HG03064 (cell line): Measurements from ENCODE around the gene UVRAG.

Source experiments
- ATAC-seq: cut with Tn5 transposase; IDR thresholded peaks from one replicate; pipeline ENCODE4 v1.9.1; 2021; ENCODE audit warnings: low read depth; ENCODE audit not compliant: unreplicated experiment

The UVRAG gene

DNA sequence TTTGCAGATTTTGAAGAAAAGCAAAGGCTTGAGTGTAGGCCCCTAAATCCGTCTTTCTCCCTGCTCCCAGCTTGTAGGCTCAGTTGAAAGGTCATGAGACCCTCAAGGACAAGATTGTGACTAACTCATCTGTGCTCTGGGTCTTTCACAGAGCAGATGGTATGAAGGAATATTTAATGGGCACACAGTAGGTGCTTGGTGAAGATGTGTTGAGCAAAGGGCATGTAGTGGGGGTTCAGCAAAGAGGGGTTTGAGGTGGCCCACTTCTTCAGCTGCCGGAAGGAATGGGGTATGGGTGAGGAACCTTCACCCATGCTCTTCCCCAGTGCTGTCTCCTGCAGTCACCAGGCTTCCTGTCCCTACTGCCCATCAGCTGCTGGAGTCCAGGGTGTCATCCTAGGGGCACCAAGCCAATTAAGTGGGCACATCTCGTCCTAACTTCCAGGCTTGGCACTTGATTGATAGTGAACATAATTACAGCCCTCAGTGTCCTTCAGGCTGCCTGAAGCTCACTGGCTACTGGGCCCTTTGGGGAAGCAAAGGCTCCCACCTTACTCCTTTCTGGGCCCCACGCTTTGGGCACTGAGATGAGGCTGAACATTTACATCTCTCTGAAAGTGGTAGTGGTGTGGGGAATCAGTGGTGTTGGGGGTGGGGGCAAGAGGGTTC is 31.5 kb upstream of the UVRAG start:
- no peak for ATAC-seq

DNA sequence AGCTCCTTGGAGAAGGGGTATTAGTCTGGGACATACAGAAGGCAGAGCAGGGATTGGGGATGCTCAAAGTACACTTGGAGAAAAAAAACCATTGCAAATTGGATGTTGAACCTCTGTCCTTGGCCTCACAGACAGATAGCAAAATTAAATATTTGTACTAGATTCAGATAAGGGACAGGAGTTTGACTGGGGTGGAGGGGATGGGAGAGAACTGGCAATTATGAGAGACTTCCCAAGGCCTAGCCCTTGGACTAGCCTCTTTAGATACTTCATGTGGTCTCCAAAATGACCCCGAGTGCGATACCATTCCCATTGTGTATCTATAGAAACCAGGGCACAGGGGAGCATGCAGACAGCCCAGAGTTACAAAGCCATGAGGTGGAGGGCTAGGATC is 30.9 kb upstream of the UVRAG start:
- ATAC-seq: no peak

- no peak for ATAC-seq
These were observed 30.5 kb upstream of the UVRAG start for GRCh38 chr11:75784506-75784905.

DNA sequence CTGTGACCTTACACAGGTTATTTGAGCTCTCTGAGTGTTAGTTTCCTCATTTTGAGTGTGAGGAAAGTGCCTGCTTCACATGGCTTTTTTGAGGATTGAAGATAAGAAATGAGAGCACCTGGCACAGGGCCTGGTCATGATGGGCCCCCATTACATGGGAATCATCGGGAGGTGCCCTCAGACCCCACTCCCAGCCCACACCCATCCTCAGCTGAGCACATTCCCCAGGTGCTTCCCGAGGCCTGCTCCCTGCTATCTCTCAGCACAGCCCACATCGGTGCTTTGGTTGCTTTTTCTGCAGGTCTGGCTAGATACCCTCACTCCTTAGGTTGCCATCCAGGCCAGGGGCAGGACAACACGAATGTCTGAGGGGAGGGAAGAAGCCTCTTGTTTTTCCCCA is 29.8 kb upstream of the UVRAG start:
- no peak for ATAC-seq

- no peak for ATAC-seq
These were observed 28.8 kb upstream of the UVRAG start for GRCh38 chr11:75786101-75786736.

- no peak for ATAC-seq
These were observed 25.5 kb upstream of the UVRAG start for GRCh38 chr11:75789521-75789920.

- no peak for ATAC-seq
These were observed 24.0 kb upstream of the UVRAG start for GRCh38 chr11:75790986-75791385.

GRCh38 chr11:75792127-75792731 is 22.8 kb upstream of the UVRAG start:
- no peak for ATAC-seq

GRCh38 chr11:75792997-75793800 is 21.8 kb upstream of the UVRAG start:
- no peak for ATAC-seq

GRCh38 chr11:75793966-75794365 is 21.0 kb upstream of the UVRAG start:
- no peak for ATAC-seq

DNA sequence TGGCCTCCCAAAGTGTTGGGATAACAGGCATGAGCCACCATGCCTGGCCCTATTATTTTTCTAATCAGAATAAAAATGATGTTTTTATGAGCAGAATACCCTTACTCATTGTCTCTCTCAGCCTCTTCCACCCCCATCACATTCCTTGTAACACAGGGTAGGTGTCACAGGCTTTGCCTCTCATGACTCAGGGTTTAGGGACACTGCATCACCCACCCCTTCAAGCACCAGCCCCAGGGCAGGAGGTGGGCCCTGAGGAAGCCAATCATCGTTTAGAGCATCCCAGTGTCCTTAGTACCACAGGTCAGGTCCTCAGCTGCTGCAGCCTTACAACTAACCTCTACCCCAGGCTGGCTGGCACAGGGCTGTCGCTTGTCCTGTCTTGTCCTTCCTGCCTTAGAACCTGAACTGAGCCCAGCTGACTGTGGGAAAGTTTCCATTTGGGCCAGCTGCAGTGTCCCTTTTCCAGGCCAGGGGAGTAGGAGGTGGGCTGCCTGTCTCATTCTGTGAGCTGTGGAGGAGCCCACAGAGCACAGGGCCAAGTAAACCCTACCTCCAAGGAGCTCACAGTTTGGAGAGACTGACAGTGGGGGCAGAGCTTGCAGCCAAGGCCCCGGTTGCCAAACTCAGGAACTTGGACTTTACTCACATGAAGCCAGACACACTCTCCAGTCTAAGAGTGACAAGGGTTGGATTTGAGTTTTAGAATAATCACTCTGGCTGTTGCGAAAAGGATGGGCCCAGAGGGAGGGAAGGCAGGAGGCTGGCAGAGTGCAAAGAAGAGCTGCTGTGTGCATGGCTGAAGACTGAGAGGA is 19.5 kb upstream of the UVRAG start:
- ATAC-seq: no peak

- ATAC-seq: no peak
These were observed 18.9 kb upstream of the UVRAG start for GRCh38 chr11:75796091-75796435.

DNA sequence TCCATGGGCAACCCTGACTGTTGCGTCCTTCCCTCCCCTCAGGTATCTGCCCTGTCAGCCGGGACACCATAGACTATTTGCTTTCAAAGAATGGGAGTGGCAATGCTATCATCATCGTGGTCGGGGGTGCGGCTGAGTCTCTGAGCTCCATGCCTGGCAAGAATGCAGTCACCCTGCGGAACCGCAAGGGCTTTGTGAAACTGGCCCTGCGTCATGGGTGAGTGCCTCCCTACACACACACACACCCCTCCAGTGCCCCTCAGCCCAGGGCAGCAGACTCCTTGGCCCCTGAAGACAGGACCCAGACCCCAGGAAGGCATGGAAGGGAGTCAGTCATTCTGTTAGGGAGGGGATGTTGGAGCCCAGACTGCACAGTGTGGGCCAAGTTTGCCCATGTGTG is 17.9 kb upstream of the UVRAG start:
- no peak for ATAC-seq

- no peak for ATAC-seq
These were observed 17.2 kb upstream of the UVRAG start for GRCh38 chr11:75797792-75798191.

DNA sequence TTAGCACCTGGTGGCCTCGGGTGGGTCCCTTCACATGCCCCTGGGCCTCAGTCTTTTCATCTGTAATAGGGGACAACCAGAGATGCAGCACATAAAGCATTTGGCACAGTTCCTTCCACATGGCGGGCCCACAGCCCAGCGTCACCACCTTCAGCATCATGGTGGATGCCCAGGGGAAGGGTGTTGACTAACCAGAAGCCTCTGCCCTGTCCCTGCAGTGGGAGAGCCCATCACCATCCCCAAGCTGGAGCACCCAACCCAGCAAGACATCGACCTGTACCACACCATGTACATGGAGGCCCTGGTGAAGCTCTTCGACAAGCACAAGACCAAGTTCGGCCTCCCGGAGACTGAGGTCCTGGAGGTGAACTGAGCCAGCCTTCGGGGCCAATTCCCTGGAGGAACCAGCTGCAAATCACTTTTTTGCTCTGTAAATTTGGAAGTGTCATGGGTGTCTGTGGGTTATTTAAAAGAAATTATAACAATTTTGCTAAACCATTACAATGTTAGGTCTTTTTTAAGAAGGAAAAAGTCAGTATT is 14.8 kb upstream of the UVRAG start:
- ATAC-seq: no peak

DNA sequence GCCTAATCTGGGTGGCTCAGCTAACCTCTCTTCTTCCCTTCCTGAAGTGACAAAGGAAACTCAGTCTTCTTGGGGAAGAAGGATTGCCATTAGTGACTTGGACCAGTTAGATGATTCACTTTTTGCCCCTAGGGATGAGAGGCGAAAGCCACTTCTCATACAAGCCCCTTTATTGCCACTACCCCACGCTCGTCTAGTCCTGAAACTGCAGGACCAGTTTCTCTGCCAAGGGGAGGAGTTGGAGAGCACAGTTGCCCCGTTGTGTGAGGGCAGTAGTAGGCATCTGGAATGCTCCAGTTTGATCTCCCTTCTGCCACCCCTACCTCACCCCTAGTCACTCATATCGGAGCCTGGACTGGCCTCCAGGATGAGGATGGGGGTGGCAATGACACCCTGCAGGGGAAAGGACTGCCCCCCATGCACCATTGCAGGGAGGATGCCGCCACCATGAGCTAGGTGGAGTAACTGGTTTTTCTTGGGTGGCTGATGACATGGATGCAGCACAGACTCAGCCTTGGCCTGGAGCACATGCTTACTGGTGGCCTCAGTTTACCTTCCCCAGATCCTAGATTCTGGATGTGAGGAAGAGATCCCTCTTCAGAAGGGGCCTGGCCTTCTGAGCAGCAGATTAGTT is 14.2 kb upstream of the UVRAG start:
- no peak for ATAC-seq

GRCh38 chr11:75801362-75802020 is 13.5 kb upstream of the UVRAG start:
- no peak for ATAC-seq

GRCh38 chr11:75802021-75802912 is 12.7 kb upstream of the UVRAG start:
- ATAC-seq: no peak
